Measurements from ENCODE around the gene SNRPB.

The SNRPB gene

GRCh38 chr20:2451939-2452732, 18.5 kb downstream of the SNRPB start:
- Histone ChIP-seq H2BK120ac (ENCODE audit: low read depth, low read length) (no peak overlapping the region), H4K91ac (ENCODE audit: low read length) (no peak overlapping the region), H3K79me1 (replicated peaks; ENCODE audit: low read length, poor library complexity, severe bottlenecking) (no peaks in the 10 kb centered on the region), H3K36me3 (ENCODE audit: control insufficient read depth in 1 of 2, insufficient read depth in 2 of 2, low read depth in 1 of 2, low read length in 2 of 2) (no peaks in the 10 kb centered on the region), H3K4ac (ENCODE audit: low read depth in 1 of 2, low read length in 2 of 2) (no peak overlapping the region), H3K4me2 (ENCODE audit: low read length, poor library complexity, severe bottlenecking) (no peak overlapping the region), H2BK12ac (ENCODE audit: low read length in 2 of 2) (no peak overlapping the region), H3K18ac (ENCODE audit: low read depth in 1 of 2, low read length in 2 of 2) (no peak overlapping the region), H3K4me1 (ENCODE audit: control insufficient read depth, insufficient read depth, low read depth, low read length) (peaks cover 1% of the 10 kb centered on the region), H3K14ac (ENCODE audit: low read length in 2 of 2) (no peak overlapping the region), H2AFZ (ENCODE audit: low read depth, low read length) (no peak overlapping the region), H2AK5ac (ENCODE audit: low read length, severe bottlenecking) (no peak overlapping the region), H3K4me3 (ENCODE audit: insufficient read depth in 1 of 2, low read depth in 1 of 2, low read length in 2 of 2) (no peak overlapping the region), H3K9me3 (ENCODE audit: control insufficient read depth, low read length) (no peaks in the 10 kb centered on the region), H3K23ac (ENCODE audit: low read length in 2 of 2) (no peak overlapping the region), H2BK15ac (ENCODE audit: low read depth, poor library complexity, severe bottlenecking) (no peak overlapping the region), H3K9ac (ENCODE audit: low read length) (no peak overlapping the region), H4K8ac (ENCODE audit: low read length) (no peak overlapping the region), H3K27me3 (ENCODE audit: control insufficient read depth in 1 of 2, insufficient read depth in 1 of 2, low read length in 2 of 2) (no peaks in the 10 kb centered on the region), H3K27ac (ENCODE audit: low read length, poor library complexity, severe bottlenecking) (no peak overlapping the region), H2BK5ac (ENCODE audit: low read depth, low read length, poor library complexity, severe bottlenecking) (no peak overlapping the region)
- DNase-seq: peak; percentile 65
- WGBS: 79% methylated on average over 6 of the region's 8 CpGs

GRCh38 chr20:2451422-2451821, 19.2 kb downstream of the SNRPB start:
- Histone ChIP-seq H3K23ac (ENCODE audit: low read length in 2 of 2) (no peak overlapping the region), H4K8ac (ENCODE audit: low read length) (no peak overlapping the region), H3K9me3 (ENCODE audit: control insufficient read depth, low read length) (no peaks in the 10 kb centered on the region), H2AFZ (ENCODE audit: low read depth, low read length) (no peak overlapping the region), H3K4me1 (ENCODE audit: control insufficient read depth, insufficient read depth, low read depth, low read length) (peaks cover 1% of the 10 kb centered on the region), H3K14ac (ENCODE audit: low read length in 2 of 2) (no peak overlapping the region), H2BK15ac (ENCODE audit: low read depth, poor library complexity, severe bottlenecking) (no peak overlapping the region), H3K36me3 (ENCODE audit: control insufficient read depth in 1 of 2, insufficient read depth in 2 of 2, low read depth in 1 of 2, low read length in 2 of 2) (no peaks in the 10 kb centered on the region), H3K18ac (ENCODE audit: low read depth in 1 of 2, low read length in 2 of 2) (no peak overlapping the region), H2BK12ac (ENCODE audit: low read length in 2 of 2) (no peak overlapping the region), H4K91ac (ENCODE audit: low read length) (no peak overlapping the region), H3K4me3 (ENCODE audit: insufficient read depth in 1 of 2, low read depth in 1 of 2, low read length in 2 of 2) (no peak overlapping the region), H3K27ac (ENCODE audit: low read length, poor library complexity, severe bottlenecking) (no peak overlapping the region), H2AK5ac (ENCODE audit: low read length, severe bottlenecking) (no peak overlapping the region), H2BK120ac (ENCODE audit: low read depth, low read length) (no peak overlapping the region), H2BK5ac (ENCODE audit: low read depth, low read length, poor library complexity, severe bottlenecking) (no peak overlapping the region), H3K27me3 (ENCODE audit: control insufficient read depth in 1 of 2, insufficient read depth in 1 of 2, low read length in 2 of 2) (no peaks in the 10 kb centered on the region), H3K79me1 (replicated peaks; ENCODE audit: low read length, poor library complexity, severe bottlenecking) (no peaks in the 10 kb centered on the region), H3K4ac (ENCODE audit: low read depth in 1 of 2, low read length in 2 of 2) (no peak overlapping the region), H3K4me2 (ENCODE audit: low read length, poor library complexity, severe bottlenecking) (no peak overlapping the region), H3K9ac (ENCODE audit: low read length) (no peak overlapping the region)
- WGBS: 94% methylated on average over 5 of the region's 5 CpGs
- DNase-seq: no peak

GRCh38 chr20:2449386-2449785, 21.2 kb downstream of the SNRPB start:
- H2BK12ac ChIP-seq (ENCODE audit: low read length in 2 of 2): no peak overlapping the region
- H2BK120ac ChIP-seq (ENCODE audit: low read depth, low read length): no peak overlapping the region
- H3K14ac ChIP-seq (ENCODE audit: low read length in 2 of 2): no peak overlapping the region
- no peak overlapping the region for H3K9ac ChIP-seq (ENCODE audit: low read length)
- no peak overlapping the region for H4K91ac ChIP-seq (ENCODE audit: low read length)
- no peak overlapping the region for H2AFZ ChIP-seq (ENCODE audit: low read depth, low read length)
- H4K8ac ChIP-seq (ENCODE audit: low read length): no peak overlapping the region
- no peak overlapping the region for H3K4me2 ChIP-seq (ENCODE audit: low read length, poor library complexity, severe bottlenecking)
- no peak overlapping the region for H3K4me3 ChIP-seq (ENCODE audit: insufficient read depth in 1 of 2, low read depth in 1 of 2, low read length in 2 of 2)
- H3K9me3 ChIP-seq (ENCODE audit: control insufficient read depth, low read length): no peaks in the 10 kb centered on the region
- peaks cover under 1% of the 10 kb centered on the region for H3K4me1 ChIP-seq (ENCODE audit: control insufficient read depth, insufficient read depth, low read depth, low read length)
- no peaks in the 10 kb centered on the region for H3K36me3 ChIP-seq (ENCODE audit: control insufficient read depth in 1 of 2, insufficient read depth in 2 of 2, low read depth in 1 of 2, low read length in 2 of 2)
- no peak overlapping the region for H3K4ac ChIP-seq (ENCODE audit: low read depth in 1 of 2, low read length in 2 of 2)
- H3K27me3 ChIP-seq (ENCODE audit: control insufficient read depth in 1 of 2, insufficient read depth in 1 of 2, low read length in 2 of 2): no peaks in the 10 kb centered on the region
- H2AK5ac ChIP-seq (ENCODE audit: low read length, severe bottlenecking): no peak overlapping the region
- no peak overlapping the region for H3K18ac ChIP-seq (ENCODE audit: low read depth in 1 of 2, low read length in 2 of 2)
- no peaks in the 10 kb centered on the region for H3K79me1 ChIP-seq (replicated peaks; ENCODE audit: low read length, poor library complexity, severe bottlenecking)
- no peak for DNase-seq
- H2BK15ac ChIP-seq (ENCODE audit: low read depth, poor library complexity, severe bottlenecking): no peak overlapping the region
- no peak overlapping the region for H3K27ac ChIP-seq (ENCODE audit: low read length, poor library complexity, severe bottlenecking)
- H2BK5ac ChIP-seq (ENCODE audit: low read depth, low read length, poor library complexity, severe bottlenecking): no peak overlapping the region
- no CpG with 5 or more reads among the region's 1 CpG for WGBS
- H3K23ac ChIP-seq (ENCODE audit: low read length in 2 of 2): no peak overlapping the region

- no peaks in the 10 kb centered on the region for H3K27me3 ChIP-seq (ENCODE audit: control insufficient read depth in 1 of 2, insufficient read depth in 1 of 2, low read length in 2 of 2)
- H3K9ac ChIP-seq (ENCODE audit: low read length): no peak overlapping the region
- H3K18ac ChIP-seq (ENCODE audit: low read depth in 1 of 2, low read length in 2 of 2): no peak overlapping the region
- no peak overlapping the region for H3K27ac ChIP-seq (ENCODE audit: low read length, poor library complexity, severe bottlenecking)
- 75% methylated on average over 4 of the region's 4 CpGs for WGBS
- H2AK5ac ChIP-seq (ENCODE audit: low read length, severe bottlenecking): no peak overlapping the region
- no peak overlapping the region for H3K14ac ChIP-seq (ENCODE audit: low read length in 2 of 2)
- H2BK12ac ChIP-seq (ENCODE audit: low read length in 2 of 2): no peak overlapping the region
- no peak for DNase-seq
- no peaks in the 10 kb centered on the region for H3K4me1 ChIP-seq (ENCODE audit: control insufficient read depth, insufficient read depth, low read depth, low read length)
- H2AFZ ChIP-seq (ENCODE audit: low read depth, low read length): no peak overlapping the region
- H3K23ac ChIP-seq (ENCODE audit: low read length in 2 of 2): no peak overlapping the region
- H3K4ac ChIP-seq (ENCODE audit: low read depth in 1 of 2, low read length in 2 of 2): no peak overlapping the region
- H3K4me3 ChIP-seq (ENCODE audit: insufficient read depth in 1 of 2, low read depth in 1 of 2, low read length in 2 of 2): no peak overlapping the region
- no peaks in the 10 kb centered on the region for H3K9me3 ChIP-seq (ENCODE audit: control insufficient read depth, low read length)
- no peak overlapping the region for H2BK15ac ChIP-seq (ENCODE audit: low read depth, poor library complexity, severe bottlenecking)
- no peak overlapping the region for H4K8ac ChIP-seq (ENCODE audit: low read length)
- H4K91ac ChIP-seq (ENCODE audit: low read length): no peak overlapping the region
- no peak overlapping the region for H2BK120ac ChIP-seq (ENCODE audit: low read depth, low read length)
- no peak overlapping the region for H3K4me2 ChIP-seq (ENCODE audit: low read length, poor library complexity, severe bottlenecking)
- H2BK5ac ChIP-seq (ENCODE audit: low read depth, low read length, poor library complexity, severe bottlenecking): no peak overlapping the region
- H3K79me1 ChIP-seq (replicated peaks; ENCODE audit: low read length, poor library complexity, severe bottlenecking): no peaks in the 10 kb centered on the region
- H3K36me3 ChIP-seq (ENCODE audit: control insufficient read depth in 1 of 2, insufficient read depth in 2 of 2, low read depth in 1 of 2, low read length in 2 of 2): no peaks in the 10 kb centered on the region
Observed at GRCh38 chr20:2446845-2447244, 23.7 kb downstream of the SNRPB start.

Data from mesenchymal stem cell (in vitro differentiated cells and primary cell).